ENCODE results near the gene NUP93.
"Not testable (repeated sequence)": the region's sequence is repeated elsewhere in the genome, so short reads cannot be mapped to it uniquely, and the experiment has no call there.

The NUP93 gene

DNA sequence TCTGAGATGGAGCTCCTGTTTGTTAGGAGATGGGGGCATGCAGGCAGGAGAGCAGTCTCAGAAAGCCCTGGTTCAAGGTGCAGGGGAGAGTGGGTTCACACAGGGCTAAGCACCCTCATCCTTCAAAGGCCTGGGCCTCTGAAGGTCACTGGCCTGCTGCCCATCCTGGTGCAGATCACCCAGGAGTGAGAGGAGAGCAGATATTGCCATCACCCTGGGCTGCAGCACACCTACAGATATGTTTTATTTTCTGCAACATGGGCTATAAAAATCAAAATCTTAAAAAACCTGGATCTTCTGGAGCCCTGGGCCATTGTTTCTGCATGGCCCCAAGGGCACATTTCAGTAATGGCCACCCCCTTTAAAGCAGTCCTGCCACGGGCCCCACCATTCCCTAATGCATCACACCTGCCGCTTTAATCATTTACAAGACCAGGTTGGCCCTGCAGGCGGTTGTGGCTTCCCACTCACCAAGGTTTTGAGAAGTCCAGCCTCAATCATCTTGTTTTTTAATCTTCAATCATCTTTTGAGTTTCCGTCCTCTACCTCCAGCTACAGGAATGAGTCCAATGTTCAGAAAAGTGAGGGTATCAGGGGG is 20.4 kb upstream of the NUP93 start:
- no peak for DNase-seq

DNA sequence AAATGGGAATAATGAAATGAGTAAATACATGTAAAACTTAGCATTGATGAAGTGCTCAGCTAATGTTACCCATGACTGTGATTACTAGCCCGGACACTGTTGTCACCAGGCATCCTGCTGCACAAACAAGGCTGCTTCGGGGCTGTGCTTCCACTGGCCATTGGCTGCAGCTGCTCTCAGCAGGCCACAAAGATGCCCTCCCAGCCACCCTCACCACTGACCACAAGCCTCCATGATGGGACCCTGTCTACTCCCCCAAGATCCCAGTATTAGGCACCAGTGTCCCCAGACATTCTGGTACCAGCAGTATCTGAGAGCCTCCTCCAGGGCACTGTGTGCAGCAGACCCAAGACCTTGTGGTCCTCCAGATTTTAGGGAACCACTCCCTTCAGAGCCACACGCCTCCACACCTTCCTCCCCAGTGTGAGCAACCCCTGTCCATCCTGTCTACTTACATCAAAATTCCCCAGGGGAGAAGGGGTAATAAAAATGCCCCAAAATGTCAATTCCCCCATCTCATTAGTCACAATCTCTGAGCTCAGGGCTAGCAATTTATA is 19.7 kb upstream of the NUP93 start:
- no peak for DNase-seq

DNA sequence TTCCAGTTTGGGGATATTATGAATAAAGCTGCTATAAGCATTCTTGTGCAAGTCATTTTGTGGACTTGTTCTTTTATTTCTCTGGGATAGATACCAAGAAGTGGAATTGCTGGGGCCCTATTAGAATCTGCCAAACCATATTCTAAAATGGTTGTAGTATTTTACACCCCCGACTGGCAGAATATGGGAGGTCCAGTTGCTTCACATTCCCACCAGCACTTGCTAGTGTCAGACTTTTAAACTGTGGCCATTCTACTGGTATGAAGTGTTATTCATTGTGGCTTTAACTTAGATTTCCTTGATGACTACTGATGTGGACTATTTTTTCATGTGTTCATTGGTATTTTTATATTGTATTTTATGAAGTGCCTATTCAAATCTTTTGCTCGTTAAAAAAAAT is 18.1 kb upstream of the NUP93 start:
- DNase-seq, result no peak

DNA sequence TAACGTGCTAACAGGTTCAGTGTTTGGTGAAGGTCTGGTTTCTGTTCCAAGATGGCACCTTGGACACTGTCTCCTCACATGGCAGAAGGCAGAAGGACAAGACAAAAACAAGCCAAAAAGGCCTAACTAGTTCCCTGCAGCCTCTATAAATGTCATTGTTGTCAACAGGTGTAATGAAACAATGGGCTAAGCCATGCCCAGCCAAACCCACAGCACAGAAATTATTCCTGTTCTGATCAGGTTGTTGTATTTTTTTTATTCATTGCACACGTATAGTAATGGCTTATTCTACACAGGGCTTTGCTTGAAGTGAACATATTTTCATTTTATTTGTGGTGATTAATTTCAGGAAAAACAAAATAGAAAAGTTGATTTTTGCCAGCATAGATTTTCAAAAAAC is 16.1 kb upstream of the NUP93 start:
- DNase-seq, result no peak

DNA sequence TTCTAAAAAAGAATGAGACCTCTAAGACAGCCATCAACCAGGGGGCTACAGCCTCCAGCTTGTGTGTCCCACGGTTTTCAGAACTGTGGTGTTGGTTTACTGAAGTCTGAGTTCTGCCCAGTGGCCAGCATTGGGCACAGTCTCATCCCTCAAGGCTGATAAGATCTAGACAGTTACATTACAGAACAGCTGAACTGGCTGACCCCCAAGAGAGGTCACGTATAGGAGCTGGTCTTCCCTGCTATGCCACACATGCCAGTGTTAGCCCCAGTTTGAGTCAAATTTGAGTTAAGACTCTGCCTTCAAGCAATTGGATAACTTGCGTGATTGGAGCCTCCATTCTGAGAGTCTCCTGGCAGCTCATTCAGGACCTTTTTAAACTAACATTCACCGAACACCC is 14.8 kb upstream of the NUP93 start:
- no peak for DNase-seq

DNA sequence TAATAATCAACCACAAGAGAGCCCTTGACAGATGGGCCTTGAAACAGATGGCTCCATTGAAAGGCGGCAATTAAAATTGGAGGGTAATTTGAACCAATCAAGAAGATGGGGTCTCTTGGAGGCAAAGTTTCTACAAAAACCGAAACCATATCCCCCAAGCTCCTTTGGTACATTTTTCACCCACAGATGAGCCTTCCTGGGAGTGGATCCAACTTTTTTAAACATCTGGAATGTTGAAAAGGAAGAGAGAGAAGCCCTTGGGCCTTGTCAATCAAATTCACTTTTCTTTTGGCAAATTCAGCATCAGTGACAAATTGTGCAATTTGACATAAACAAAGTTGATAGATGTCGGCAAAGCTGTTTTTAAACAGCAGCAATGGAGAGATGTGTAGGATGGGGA is 13.2 kb upstream of the NUP93 start:
- DNase-seq, result no peak

DNA sequence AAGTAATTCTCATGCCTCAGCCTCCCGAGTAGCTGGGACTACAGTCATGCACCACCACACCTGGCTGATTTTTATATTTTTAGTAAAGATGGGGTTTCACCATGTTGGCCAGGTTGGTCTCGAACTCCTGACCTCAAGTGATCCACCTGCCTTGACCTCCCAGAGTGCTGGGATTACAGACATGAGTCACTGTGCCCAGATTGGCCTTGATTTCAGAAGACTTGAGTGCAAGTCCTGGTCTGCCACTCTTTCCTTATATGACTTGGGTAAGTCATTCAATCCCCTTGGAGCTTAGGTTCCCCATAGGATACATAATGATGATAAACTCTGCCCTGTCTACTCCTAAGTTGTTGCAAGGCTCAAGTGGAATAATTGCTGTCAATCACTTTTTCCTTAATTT is 12.4 kb upstream of the NUP93 start:
- DNase-seq, result not testable (repeated sequence)

DNA sequence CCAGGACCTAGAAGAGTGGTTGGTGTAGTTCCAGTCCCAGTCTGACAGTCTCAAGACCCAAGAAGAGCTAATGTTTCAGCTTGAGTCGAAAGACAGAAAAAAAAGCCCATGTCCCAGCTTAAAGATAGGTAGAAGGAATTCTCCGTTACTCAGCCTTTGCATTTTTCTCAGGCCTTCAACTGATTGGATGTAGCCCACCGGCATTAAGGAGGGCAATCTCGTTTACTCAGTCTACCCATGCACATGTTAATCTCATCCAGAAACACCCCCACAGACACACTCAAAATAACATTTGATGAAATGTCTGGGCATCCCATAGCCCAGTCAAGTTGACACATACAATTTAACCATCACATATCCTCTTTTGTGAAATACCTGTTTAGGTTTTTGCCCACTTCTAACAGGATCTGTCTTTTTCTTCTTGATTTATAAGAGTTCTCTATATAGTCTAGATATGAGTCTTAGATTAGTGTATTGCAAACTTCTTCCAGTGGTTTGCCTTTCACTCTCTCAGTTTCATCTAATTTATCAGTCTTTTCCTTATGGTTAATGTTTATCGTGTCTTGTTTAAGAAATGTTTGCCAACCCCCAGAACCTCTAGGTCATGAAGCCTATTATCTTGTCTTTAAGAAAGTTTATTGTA is 7.6 kb upstream of the NUP93 start:
- DNase-seq, result no peak

DNA sequence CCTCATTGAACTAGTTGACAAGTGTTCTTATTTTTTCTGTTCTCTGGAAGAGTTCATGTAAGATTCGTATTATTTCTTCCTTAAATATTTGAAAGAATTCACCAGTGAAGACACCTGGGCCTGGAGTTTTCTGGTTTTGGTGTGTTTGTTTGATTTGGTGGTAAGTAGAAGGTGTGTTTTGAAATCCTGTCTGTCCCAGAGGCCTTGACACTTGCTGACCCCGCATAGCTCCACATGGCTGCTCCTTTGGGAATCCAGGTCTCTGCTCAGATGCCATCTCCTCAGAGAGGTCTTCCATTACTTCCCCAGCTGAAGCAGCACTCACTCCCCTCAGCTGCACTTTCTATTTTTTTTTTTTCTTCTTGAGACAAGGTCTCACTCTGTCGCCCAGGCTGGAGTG is 5.7 kb upstream of the NUP93 start:
- no peak for DNase-seq

DNA sequence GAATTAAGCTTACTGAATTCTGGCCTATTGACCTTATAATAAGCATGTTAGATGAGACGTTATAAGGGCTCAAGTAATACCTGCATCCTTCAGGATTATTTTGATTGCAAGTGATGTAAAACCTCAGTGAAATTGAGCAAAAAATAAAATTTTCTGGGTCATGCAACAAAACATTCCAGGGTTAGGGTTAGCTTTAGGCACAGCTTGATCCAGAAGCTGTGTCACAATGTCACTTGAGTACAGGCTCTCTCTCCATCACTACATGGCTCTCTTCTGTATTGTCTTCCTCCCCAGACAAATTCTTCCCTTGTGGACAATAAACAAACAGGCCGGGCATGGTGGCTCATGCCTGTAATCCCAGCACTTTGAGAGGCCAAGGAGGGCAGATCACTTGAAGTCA is 3.6 kb upstream of the NUP93 start:
- DNase-seq, result no peak

DNA sequence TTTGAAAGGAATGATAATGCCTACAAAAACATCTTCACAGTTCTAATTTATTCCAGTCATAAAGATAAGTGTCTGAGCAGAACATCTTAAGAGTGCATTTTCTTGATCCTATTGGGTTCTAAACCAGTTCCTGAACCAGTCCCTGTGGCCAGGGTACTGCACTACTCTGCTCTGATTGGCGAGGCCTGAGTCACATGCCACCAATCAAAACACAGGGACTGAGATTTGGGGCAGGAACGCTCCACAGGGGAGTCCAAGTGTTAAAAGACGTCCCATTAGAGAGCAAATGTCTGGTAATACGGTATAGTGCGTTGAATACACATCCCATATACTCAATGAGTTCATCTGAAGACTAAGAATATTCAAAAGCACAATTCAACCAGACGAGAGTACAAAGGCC is 3.0 kb upstream of the NUP93 start:
- DNase-seq, result no peak

DNA sequence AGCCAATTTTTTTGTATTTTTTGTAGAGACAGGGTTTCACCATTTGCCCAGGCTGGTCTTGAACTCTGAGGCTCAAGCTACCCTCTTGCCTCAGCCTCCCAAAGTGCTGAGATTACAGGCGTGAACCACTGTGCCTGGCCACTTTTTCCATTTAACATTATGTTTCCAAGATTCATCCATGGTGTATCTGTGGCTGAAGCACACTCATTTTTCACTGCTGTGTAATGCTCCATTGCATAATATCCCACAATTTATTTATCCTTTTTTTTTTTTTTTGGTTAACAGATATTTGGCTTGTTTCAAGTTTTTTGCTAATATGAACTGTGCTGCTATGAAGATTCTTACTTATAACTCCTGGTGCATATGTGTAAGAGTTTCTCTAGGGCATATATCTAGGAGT is 1.9 kb upstream of the NUP93 start:
- DNase-seq, result no peak

DNA sequence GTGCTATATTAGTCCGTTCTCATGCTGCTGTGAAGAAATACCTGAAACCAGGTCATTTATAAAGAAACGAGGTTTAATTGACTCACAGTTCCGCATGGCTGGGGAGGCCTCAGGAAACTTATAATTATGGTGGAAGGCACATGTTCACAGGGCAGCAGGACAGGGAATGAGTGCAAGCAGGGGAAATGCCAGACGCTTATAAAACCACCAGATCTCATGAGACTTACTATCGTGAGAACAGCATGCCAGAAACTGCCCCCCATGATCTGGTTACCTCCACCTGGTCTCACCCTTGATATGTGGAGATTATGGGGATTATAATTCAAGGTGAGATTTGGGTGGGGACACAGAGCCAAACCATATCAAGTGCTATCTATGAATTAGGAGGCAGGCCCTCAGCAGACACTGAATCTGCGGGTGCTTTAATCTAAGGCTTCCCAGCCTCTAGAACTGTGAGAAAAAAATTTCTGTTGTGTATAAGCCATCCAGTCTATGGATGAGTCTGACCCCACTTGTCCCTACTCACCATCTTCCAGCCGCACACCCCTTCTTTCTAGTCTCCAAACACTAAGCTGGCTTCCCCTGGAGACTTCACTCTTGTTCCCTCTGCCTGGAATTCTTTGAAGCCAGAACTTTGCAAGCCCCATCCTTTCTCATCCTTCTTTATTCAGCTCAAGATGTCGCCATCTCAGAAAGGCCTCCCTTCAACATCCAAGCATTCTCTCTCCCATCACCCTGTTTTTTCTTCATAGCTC is 772 bp upstream of the NUP93 start:
- no peak for DNase-seq

DNA sequence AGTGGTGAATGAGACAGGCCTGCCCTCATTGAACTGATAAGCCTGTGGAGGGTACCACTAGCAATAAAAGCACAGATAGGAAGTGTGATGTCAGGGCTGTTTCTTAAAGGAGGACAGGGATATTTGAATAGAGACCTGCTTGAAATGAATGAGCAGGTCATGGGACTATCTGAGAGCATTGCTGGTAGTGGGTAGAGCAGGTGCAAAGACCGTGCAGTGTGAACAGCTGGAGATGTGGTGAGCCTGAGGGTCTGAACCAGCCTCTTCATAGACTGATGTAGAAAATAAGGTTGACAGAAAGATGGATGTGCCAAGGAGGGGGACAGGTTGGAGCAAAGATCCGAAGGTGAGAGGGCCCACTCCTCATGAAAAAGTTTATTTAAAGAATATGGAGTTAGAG is 2.4 kb downstream of the NUP93 start:
- DNase-seq, result no peak

DNA sequence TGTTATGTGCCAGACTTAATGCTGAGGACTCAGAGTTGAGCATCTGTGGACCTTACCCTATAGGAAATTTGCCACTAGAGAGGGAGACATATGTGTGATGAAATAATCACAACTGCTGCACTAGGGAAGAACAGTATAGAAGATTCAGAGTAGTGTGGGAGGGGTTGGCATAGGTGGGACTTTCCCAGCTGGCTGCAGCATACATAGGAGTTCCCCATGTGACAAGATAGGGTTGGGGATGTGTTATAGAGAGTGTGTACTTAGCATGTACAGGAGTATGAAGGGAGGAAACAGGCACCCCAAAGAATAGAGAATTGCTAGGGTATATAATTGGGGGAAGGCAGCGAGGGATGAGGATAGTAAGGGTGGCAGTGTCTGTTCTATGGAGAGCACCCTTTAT is 2.9 kb downstream of the NUP93 start:
- DNase-seq, result no peak

DNA sequence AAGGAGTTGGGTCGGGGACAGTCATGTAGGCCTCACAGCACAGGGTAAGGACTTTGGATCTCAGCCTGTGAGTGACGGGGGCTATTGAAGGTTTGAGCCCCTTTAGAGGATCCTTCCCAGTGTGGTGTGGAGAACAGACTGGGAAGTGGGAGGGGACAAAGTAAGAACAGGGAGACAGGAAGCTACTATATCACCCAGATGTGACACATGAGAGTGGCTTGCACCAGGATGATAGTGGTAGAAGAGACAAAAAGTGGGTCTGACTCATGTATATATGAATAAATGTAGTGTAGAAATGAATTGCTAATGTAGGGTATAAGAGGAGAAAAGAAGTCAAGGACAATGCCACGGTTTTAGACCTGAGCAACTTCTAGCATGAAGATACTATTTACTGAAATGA is 4.5 kb downstream of the NUP93 start:
- no peak for DNase-seq

DNA sequence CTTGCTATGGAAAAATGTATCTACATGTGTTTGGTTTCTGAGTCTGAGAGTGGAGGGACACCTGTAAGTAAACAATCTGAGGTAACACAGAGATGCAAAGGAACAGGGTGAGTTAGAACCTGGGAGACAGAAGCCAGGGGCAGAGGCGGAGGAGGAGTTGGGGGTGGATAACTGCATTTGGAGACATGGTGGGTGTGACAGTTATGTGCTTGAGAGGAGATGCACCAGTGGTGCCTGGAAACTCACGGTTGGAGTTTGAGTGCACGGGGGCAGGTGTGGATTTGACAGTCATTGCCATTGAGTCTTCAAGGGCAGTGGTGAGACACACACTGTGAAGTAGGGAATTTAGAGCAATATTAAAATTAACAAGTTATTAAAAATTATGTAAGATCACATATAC is 6.5 kb downstream of the NUP93 start:
- DNase-seq, result no peak

DNA sequence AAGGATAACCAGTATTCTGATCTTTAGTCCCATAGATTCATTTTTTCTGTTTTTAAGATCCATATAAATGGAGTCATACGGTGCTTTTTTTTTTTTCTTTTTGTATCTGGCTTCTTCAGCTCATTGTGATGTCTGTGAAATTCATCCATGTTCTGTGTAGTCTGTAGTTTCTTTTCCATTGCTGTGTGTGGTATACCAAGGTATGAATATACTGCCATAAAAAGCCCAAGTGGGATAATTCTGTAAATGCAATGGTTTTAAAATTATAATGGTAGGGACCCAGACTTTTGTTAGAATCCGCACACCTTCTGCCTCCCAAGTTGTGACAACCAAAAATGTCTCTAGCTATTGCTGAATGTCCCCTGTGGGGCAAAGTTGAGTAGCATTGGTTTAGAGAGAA is 7.6 kb downstream of the NUP93 start:
- no peak for DNase-seq

DNA sequence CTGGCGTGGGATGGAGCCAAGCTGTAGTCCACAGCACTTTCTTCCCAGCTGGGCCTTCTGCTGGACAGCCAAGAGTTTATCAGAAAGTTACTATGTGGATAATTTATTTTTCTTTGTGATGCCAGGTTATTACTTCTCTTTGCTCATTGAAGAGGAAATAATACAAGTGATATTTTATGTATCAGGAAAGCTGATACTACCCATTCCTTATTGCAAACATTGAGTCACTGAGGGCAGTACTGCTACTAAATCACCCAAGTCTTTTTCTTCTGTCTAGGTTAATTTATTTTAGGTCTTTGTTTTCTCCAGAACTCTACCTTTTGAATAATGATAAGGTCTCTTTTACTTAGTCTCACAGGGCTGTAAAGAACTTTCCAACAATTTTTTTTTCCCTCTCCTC is 8.3 kb downstream of the NUP93 start:
- DNase-seq, result no peak

DNA sequence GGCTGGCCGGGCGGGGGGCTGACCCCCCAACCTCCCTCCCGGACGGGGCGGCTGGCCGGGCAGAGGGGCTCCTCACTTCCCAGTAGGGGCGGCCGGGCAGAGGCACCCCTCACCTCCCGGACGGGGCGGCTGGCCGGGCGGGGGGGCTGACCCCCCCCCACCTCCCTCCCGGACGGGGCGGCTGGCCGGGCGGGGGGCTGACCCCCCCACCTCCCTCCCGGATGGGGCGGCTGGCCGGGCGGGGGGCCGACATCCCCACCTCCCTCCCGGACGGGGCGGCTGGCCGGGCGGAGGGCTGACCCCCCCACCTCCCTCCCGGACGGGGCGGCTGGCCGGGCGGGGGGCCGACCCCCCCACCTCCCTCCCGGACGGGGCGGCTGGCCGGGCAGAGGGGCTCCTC is 9.4 kb downstream of the NUP93 start:
- DNase-seq, result not testable (repeated sequence)

DNA sequence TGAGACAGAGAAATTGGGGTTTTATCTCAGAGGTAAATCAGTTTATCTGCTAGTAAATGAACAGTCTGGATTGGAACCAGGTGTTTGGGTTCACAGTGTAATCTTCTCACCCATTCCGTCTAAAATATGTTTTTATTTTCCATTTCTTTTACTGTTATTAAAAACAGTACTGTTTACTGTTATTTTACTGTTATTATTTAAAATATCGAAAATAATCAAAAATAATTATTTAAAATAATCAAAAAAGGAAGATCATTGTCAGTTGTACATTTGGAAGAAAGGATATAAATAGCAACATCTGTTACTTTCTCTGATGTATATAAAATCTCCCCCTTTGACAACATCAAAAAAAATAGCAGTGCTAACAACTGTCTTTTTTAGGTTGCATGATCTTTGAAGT is 11.5 kb downstream of the NUP93 start:
- no peak for DNase-seq

DNA sequence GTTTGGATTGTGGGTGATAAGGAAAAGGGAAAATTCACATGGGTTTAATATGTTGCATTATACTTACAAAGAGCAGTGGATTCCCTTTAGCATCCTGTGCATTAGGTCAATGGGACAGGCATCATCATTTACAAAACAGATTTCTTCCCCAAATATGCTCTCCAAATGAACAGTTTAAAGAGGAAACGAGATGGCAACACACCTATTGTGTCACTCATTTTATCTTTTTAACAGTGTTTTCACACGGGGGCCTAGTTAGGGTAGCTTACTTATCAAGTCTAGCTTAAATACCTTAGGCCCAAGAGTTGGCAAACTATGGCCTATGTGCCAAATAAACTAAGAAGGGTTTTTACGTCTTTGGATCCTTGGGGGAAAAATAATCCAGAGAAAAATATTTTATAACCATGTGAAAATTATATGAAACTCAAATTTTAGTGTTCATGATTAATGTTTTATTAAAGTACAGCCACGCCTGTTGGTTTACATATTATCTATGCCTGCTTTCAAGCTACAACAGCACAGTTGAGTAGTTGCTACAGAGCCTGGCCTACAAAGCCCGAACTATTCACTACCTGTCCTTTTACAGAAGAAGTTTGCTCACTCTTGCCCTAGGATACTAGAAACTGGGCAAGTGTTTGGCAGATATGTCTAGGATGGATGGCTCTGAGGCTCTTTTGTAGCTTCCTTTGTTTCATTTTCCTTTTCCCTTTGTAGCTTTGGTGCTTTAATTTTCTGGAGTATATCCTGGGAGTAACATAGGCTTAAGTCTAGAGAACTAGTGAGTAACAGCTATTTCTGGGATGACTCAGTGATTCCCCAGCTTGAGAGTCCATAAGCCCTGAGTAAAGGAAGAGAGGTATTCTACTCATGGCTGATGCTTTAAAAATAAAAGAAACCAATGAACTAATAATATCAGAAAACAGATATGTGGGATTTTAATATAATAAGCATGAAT is 12.4 kb downstream of the NUP93 start:
- no peak for DNase-seq

DNA sequence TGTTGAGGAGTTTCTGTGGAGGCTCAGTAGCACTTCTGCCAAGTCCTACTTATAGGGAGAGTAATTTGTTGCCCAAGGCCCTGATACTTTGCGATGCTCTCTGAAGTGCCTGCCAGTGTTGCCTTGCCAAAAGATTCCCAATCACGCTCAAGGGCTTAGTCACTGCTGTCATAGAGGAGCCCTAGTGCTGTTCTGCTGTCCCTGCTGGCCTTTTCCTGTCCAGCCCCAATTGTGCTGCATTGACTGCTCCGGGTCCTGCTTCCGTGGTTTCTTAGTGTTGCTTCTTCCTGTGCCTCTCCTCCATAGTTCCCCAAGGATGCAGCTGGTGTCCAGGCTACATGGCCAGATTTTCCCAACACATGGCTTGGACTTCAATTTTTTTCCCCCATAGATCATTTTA is 13.9 kb downstream of the NUP93 start:
- DNase-seq, result no peak
